ENCODE results near the gene CRYL1.
A peak's percentile ranks its signal among the peaks of the same experiment; 100 is the strongest.

CRYL1 gene

DNA sequence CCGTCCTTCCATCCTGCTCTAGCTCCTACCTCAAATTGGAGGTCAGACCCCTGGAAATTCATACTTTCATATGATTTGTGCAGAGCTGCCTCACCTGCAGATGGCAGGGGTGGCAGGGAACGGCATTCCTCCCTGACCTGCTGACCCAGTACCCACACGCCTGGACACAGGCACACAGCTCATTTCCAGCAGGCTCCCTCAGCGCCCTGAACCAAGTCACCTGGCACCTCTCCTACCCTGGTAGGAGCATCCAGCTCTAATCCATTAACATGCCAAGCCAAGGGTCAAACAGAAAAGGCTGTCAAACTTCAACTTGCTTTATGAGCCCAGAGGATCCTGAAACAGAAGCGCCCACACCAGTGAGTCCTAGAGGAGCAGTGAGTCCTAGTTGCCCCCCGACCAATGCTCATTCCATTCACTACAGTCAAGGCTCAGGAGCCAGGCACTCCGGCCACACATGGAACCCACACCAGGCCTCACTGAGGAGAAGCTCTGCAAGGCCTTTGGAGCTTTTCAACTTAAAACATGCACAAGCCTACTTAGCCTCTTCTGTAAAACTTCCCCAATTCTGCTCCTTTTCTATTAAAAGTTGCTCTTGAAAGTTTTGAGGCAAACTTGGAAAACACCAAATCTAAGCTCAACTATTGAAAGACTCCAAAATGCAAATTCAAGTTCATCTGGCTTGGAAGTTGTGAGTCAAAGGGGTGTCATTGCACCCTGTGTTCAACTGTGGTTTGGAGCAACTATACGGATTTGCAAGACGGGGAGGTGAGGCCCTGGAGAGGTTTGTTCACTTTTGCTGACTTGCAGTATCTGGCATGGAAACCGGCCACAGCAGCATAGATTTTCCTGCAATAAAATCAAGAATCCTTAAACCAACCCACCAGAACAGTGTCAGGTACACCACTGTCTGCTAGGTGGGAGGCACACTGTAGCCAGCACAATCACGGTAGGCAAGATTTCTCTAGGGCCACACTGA, 96.7 kb downstream of the CRYL1 start:
- no peak for FAIRE-seq
- DNase-seq (ENCODE audit: insufficient read length, low spot score): no peak

- no peak for FAIRE-seq
- DNase-seq (ENCODE audit: insufficient read length, low spot score): no peak
These were observed 98.8 kb downstream of the CRYL1 start for GRCh38 chr13:20426766-20427448.

GRCh38 chr13:20425819-20426219, 99.8 kb downstream of the CRYL1 start:
- DNase-seq (ENCODE audit: insufficient read length, low spot score) (no peak), FAIRE-seq (no peak)

DNA sequence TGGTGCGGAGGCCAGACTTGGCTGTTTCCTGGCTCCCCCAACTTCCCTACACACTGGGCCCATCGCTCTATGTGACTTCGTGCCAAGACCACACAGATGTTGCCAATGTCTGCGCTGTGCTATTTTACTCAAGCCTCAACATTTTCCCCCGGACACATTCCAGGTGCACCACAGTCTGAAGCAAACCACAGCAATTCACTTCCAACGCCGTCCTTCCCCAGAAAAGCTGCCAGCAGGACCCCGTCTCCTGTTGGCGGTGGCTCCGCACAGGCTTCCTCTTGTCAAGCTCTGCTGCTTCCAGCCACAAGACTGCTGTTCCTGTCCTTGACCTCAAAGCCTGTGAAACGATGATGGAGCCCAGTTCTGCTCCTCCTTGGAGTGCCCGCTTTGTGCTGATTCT, 100.7 kb downstream of the CRYL1 start:
- DNase-seq (ENCODE audit: insufficient read length, low spot score): no peak
- FAIRE-seq: no peak

GRCh38 chr13:20424559-20424852, 101.2 kb downstream of the CRYL1 start:
- no peak for FAIRE-seq
- no peak for DNase-seq (ENCODE audit: insufficient read length, low spot score)

GRCh38 chr13:20422362-20422761, 103.3 kb downstream of the CRYL1 start:
- FAIRE-seq: no peak
- DNase-seq (ENCODE audit: insufficient read length, low spot score): no peak

- FAIRE-seq: no peak
- no peak for DNase-seq (ENCODE audit: insufficient read length, low spot score)
These were observed 104.7 kb downstream of the CRYL1 start for GRCh38 chr13:20420938-20421337.

DNA sequence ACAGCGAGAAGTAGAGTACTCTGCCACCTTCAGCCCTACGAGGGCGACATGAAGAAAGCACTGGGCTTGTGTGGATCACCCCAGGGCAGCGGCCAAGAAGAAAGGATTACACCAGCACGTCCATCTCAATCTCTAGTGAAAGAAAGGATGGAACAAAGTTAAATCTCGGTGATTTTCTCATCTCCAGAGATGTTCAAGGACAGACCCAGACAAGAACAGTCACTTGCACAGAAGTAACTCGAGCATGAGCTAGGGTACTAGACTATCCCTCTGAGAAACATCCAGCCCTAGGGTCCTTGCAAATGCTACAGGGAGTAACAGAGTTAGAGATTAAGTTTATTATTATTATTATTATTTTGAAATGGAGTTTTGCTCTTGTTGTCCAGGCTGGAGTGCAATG, 106.7 kb downstream of the CRYL1 start:
- FAIRE-seq (no peak), DNase-seq (ENCODE audit: insufficient read length, low spot score) (no peak)

GRCh38 chr13:20416223-20416745, 109.4 kb downstream of the CRYL1 start:
- no peak for FAIRE-seq
- DNase-seq (ENCODE audit: insufficient read length, low spot score): no peak

GRCh38 chr13:20415694-20416107, 110.0 kb downstream of the CRYL1 start:
- FAIRE-seq (no peak), DNase-seq (ENCODE audit: insufficient read length, low spot score) (no peak)

DNA sequence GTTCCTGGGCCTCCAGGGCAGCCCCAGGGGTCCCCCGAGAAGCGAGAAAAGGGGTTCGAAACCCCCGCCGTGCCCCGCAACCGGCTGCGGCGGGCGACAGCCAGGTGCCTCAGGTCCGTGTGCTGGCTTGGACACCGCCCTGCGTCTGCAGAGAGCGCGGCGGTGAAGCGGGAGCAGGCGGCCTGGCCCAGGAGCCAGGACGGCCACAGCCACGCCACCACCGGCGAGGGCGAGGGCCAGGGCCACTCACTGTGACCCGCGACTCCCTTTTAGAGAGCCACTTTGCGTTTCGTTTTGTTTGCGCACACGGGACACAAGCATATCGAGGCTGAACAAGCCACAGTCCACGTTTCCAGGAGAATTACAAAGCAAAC, 110.4 kb downstream of the CRYL1 start:
- no peak for FAIRE-seq
- DNase-seq (ENCODE audit: insufficient read length, low spot score): no peak

- DNase-seq (ENCODE audit: insufficient read length, low spot score) (no peak), FAIRE-seq (no peak)
These were observed 110.9 kb downstream of the CRYL1 start for GRCh38 chr13:20414546-20415305.

GRCh38 chr13:20412691-20413355, 112.8 kb downstream of the CRYL1 start:
- FAIRE-seq: no peak
- DNase-seq (ENCODE audit: insufficient read length, low spot score): no peak

DNA sequence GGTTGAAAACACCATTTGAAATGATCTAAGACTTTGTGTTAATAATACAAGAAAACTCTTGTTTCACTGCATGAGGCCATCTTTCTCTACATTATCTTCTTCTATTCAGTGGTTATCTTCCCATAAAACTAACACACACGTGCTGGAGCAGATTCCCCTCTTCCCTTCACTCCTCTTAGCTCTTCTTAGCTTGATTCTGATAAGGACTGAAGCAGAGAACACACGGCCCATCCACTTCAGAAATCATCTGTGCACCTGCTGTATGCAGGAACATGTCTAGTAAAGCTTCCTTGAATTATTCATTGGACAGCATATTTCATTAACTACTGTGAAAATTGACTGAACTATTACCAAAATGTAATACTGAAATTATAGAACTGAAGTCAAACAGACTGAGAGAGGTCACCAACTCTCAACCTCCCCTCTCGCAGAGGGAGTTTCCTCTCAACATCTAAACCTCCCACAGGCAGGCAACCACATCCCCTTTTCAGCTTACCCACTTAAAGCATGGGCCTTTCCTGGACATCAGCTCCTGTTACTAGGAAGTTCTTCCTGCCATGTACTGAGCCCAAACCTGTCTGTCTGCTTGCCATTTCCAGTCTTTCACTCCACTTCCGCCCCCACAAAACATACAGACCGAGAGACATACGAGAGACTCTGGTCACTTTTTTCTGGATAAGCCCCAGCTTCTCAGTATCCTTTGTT, 113.9 kb downstream of the CRYL1 start:
- FAIRE-seq (peak; percentile 89), DNase-seq (ENCODE audit: insufficient read length, low spot score) (peak; percentile 57)

- FAIRE-seq (no peak), DNase-seq (ENCODE audit: insufficient read length, low spot score) (no peak)
These were observed 114.9 kb downstream of the CRYL1 start for GRCh38 chr13:20410726-20411125.

- FAIRE-seq (no peak), DNase-seq (ENCODE audit: insufficient read length, low spot score) (no peak)
These were observed 117.5 kb downstream of the CRYL1 start for GRCh38 chr13:20408181-20408580.

DNA sequence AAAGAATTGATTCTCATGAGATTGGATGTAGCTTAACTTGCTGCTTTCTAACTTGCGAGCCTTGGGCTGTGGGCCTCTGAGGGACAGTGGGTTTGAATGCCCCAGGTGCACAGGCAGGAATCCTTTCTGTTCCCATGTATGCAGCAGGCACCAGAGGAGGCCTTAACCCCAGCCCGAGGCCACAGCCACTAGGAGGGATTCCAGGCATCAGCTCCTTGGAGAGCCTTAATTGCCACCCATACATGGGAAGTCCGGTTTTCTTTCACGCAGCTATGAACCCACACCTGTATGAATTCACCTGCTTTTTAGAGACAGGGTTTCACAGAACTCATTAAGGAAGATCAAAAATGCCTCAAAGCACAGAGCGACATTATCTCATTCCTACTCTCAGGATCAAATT, 117.9 kb downstream of the CRYL1 start:
- no peak for FAIRE-seq
- no peak for DNase-seq (ENCODE audit: insufficient read length, low spot score)

DNA sequence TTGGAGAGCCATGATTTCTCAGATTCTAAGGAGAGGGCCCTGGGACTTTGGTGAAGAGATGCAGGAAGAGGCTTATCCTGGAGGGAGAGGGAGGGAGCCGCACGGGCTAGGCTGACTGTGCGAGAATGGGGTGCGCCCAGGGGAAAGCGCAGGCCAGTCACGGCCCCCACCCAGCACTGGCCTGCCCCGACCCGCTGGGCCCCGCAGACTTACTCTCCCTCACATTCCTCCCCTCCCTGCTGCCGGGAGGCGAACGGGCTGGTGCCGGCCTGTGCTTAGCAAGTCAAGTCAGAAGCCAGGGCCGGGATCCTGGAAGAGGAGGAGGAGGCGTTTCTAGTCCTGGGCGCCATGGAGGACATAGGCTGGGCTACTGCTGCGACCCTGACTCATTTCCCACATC, 120.0 kb downstream of the CRYL1 start:
- FAIRE-seq (no peak), DNase-seq (ENCODE audit: insufficient read length, low spot score) (no peak)

DNA sequence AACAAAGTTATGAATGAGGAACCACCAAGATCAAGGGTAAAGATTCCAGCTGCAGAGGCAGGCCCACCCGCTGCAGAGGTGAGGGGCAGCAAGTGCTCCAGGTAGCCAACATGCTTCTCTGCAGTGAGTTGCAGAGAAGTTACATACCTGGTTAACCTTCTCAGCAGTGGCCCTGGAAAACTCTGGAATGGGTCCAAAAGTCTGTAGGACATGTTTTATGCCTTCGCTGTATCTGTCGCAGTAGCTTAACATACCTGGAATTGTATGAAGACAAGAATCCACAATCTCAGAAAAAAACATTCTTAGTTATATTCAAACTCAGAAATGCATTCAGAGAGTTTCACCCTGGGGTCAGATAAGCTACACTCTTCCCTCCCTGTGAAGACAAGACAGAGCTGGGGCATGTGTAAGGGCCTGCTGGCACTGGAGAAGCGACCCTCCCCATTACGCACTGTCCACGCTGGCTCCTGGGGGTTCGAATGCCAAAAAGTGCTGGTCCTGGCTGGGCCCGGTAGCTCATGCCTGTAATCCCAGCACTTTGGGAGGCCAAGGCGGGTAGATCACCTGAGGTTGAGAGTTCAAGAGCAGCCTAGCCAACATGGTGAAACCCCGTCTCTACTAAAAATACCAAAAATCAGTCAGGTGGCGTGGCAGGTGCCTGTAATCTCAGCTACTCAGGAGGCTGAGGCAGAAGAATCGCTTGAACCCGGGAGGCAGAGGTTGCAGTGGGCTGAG, 121.0 kb downstream of the CRYL1 start:
- no peak for FAIRE-seq

More for the DNA sequence above, 121.0 kb downstream of the CRYL1 start:
- no peak for DNase-seq (ENCODE audit: insufficient read length, low spot score)

Measured in GM19239 (cell line).